ENCODE measurements around the gene MOSMO.
A peak's percentile ranks its signal among the peaks of the same experiment; 100 is the strongest.
"Not testable (repeated sequence)": the region's sequence is repeated elsewhere in the genome, so short reads cannot be mapped to it uniquely, and the experiment has no call there.

MOSMO gene
- total RNA-seq: 4.9 to 12.9 (median 9.5) reads per million in 17 experiments

- DNase-seq: peak; percentile 68 to 91 (median 81)
Observed at GRCh38 chr16:22007509-22008214, at the start of gene MOSMO. Gene MOSMO, plus strand, starts transcription at chr16:22008111. Its CDS starts 191 bp downstream, at chr16:22008302.

GRCh38 chr16:21959050-21959449 is 48.9 kb upstream of the MOSMO start:
- DNase-seq: no peak

- DNase-seq: no peak
Observed at GRCh38 chr16:21962475-21962874, 45.4 kb upstream of the MOSMO start.

GRCh38 chr16:21963887-21964286 is 44.0 kb upstream of the MOSMO start:
- DNase-seq: no peak

GRCh38 chr16:21964353-21964752 is 43.6 kb upstream of the MOSMO start:
- no peak for DNase-seq

- DNase-seq: no peak
Observed at GRCh38 chr16:21971856-21972255, 36.1 kb upstream of the MOSMO start.

GRCh38 chr16:21973945-21974344 is 34.0 kb upstream of the MOSMO start:
- DNase-seq: no peak

- DNase-seq: no peak
Observed at GRCh38 chr16:21980032-21980431, 27.9 kb upstream of the MOSMO start.

GRCh38 chr16:21982108-21982507 is 25.8 kb upstream of the MOSMO start:
- DNase-seq: no peak

GRCh38 chr16:21984062-21984461 is 23.8 kb upstream of the MOSMO start:
- DNase-seq: no peak

GRCh38 chr16:21985524-21985923 is 22.4 kb upstream of the MOSMO start:
- no peak for DNase-seq

- no peak for DNase-seq
Observed at GRCh38 chr16:21986692-21987246, 21.1 kb upstream of the MOSMO start.

GRCh38 chr16:21987498-21987897 is 20.4 kb upstream of the MOSMO start:
- DNase-seq: no peak

- no peak for DNase-seq
Observed at GRCh38 chr16:21989133-21989532, 18.8 kb upstream of the MOSMO start.

GRCh38 chr16:21989751-21990150 is 18.2 kb upstream of the MOSMO start:
- no peak for DNase-seq

- no peak for DNase-seq
Observed at GRCh38 chr16:21990381-21990944, 17.4 kb upstream of the MOSMO start.

GRCh38 chr16:21991621-21992020 is 16.3 kb upstream of the MOSMO start:
- no peak for DNase-seq

- no peak for DNase-seq
Observed at GRCh38 chr16:21994856-21995465, 12.9 kb upstream of the MOSMO start.

- DNase-seq: no peak
Observed at GRCh38 chr16:21996923-21997696, 10.8 kb upstream of the MOSMO start.

- DNase-seq: no peak
Observed at GRCh38 chr16:21997697-21998480, 10.0 kb upstream of the MOSMO start.

GRCh38 chr16:22001591-22001990 is 6.3 kb upstream of the MOSMO start:
- no peak for DNase-seq

- DNase-seq: not testable (repeated sequence)
Observed at GRCh38 chr16:22002047-22002446, 5.9 kb upstream of the MOSMO start.
